NCI-H748 (cell line): ENCODE results near the gene ZHX3.
"Not testable (repeated sequence)": the region's sequence is repeated elsewhere in the genome, so short reads cannot be mapped to it uniquely, and the experiment has no call there.

ENCODE experiments used
- DNase-seq: peaks from one replicate; lab custom pipeline; 2025; ENCODE audit not compliant: unreplicated experiment; lab: John Stamatoyannopoulos, UW

ZHX3 gene

GRCh38 chr20:41261790-41262717, 55.5 kb downstream of the ZHX3 start:
- no peak for DNase-seq

- DNase-seq: no peak
Measured at GRCh38 chr20:41261260-41261659, 56.3 kb downstream of the ZHX3 start.

GRCh38 chr20:41260734-41261220, 56.8 kb downstream of the ZHX3 start:
- no peak for DNase-seq

- DNase-seq: no peak
Measured at GRCh38 chr20:41259309-41259708, 58.2 kb downstream of the ZHX3 start.

GRCh38 chr20:41258474-41258873, 59.1 kb downstream of the ZHX3 start:
- DNase-seq: no peak

- DNase-seq: no peak
Measured at GRCh38 chr20:41256516-41256915, 61.0 kb downstream of the ZHX3 start.

GRCh38 chr20:41255655-41256054, 61.9 kb downstream of the ZHX3 start:
- no peak for DNase-seq

GRCh38 chr20:41249411-41250281, 67.9 kb downstream of the ZHX3 start:
- DNase-seq: no peak

GRCh38 chr20:41248368-41249024, 69.0 kb downstream of the ZHX3 start:
- no peak for DNase-seq

GRCh38 chr20:41247523-41248367, 69.8 kb downstream of the ZHX3 start:
- no peak for DNase-seq

GRCh38 chr20:41245086-41245707, 72.3 kb downstream of the ZHX3 start:
- no peak for DNase-seq

GRCh38 chr20:41242807-41243206, 74.7 kb downstream of the ZHX3 start:
- no peak for DNase-seq

- no peak for DNase-seq
Measured at GRCh38 chr20:41242352-41242751, 75.2 kb downstream of the ZHX3 start.

GRCh38 chr20:41237233-41237632, 80.3 kb downstream of the ZHX3 start:
- DNase-seq: not testable (repeated sequence)

- DNase-seq: not testable (repeated sequence)
Measured at GRCh38 chr20:41236818-41237217, 80.7 kb downstream of the ZHX3 start.

- no peak for DNase-seq
Measured at GRCh38 chr20:41234546-41234945, 83.0 kb downstream of the ZHX3 start.

- DNase-seq: no peak
Measured at GRCh38 chr20:41234041-41234440, 83.5 kb downstream of the ZHX3 start.

- no peak for DNase-seq
Measured at GRCh38 chr20:41232973-41233926, 84.3 kb downstream of the ZHX3 start.

- DNase-seq: no peak
Measured at GRCh38 chr20:41231136-41231535, 86.4 kb downstream of the ZHX3 start.
